Measurements from ENCODE around the gene GULP1.

GULP1 gene

GRCh38 chr2:188291617-188292347 is at the start of gene GULP1:
Gene GULP1, plus strand, starts transcription at chr2:188291874. Its CDS starts 185,829 bp downstream, at chr2:188477703.
- DNase-seq (ENCODE audit: extremely low spot score), result peak; percentile 30
- peak; percentile 23 for TF ChIP-seq CTCF (IDR thresholded peaks at IDR 0.05; ENCODE audit: control extremely low read depth, extremely low read depth, low read depth, missing control alignments)
- CTCF ChIA-PET, result interaction anchor here (1.2 to 2.4 kb wide), 2 partner anchors 8 to 11 kb away, joined by 3 to 6 read pairs; no protein-coding TSS in a partner anchor
- POLR2A ChIA-PET, result no interaction called here

- ChIA-PET CTCF (no interaction called here), POLR2A (no interaction called here)
- DNase-seq (ENCODE audit: extremely low spot score), result no peak
- no peak for TF ChIP-seq CTCF (IDR thresholded peaks at IDR 0.05; ENCODE audit: control extremely low read depth, extremely low read depth, low read depth, missing control alignments)
These were observed 48.3 kb upstream of the GULP1 start for GRCh38 chr2:188243381-188243780.

GRCh38 chr2:188244383-188244782 is 47.3 kb upstream of the GULP1 start:
- TF ChIP-seq CTCF (IDR thresholded peaks at IDR 0.05; ENCODE audit: control extremely low read depth, extremely low read depth, low read depth, missing control alignments), result no peak
- ChIA-PET CTCF (interaction anchor here (0.7 to 1.3 kb wide), 4 partner anchors 11 to 28 kb away, joined by 3 read pairs; no protein-coding TSS in a partner anchor), POLR2A (no interaction called here)
- no peak for DNase-seq (ENCODE audit: extremely low spot score)

GRCh38 chr2:188245230-188245629 is 46.4 kb upstream of the GULP1 start:
- no peak for TF ChIP-seq CTCF (IDR thresholded peaks at IDR 0.05; ENCODE audit: control extremely low read depth, extremely low read depth, low read depth, missing control alignments)
- ChIA-PET POLR2A (no interaction called here), CTCF (interaction anchor here (1.3 kb wide), 1 partner anchor 11 kb away, joined by 3 read pairs; no protein-coding TSS in a partner anchor)
- DNase-seq (ENCODE audit: extremely low spot score), result no peak

GRCh38 chr2:188248513-188248912 is 43.2 kb upstream of the GULP1 start:
- POLR2A ChIA-PET, result no interaction called here
- no peak for TF ChIP-seq CTCF (IDR thresholded peaks at IDR 0.05; ENCODE audit: control extremely low read depth, extremely low read depth, low read depth, missing control alignments)
- CTCF ChIA-PET, result interaction anchor here (1.0 kb wide), 1 partner anchor 10 kb away, joined by 3 read pairs; no protein-coding TSS in a partner anchor
- DNase-seq (ENCODE audit: extremely low spot score), result no peak

GRCh38 chr2:188251034-188251433 is 40.6 kb upstream of the GULP1 start:
- POLR2A ChIA-PET, result no interaction called here
- TF ChIP-seq CTCF (IDR thresholded peaks at IDR 0.05; ENCODE audit: control extremely low read depth, extremely low read depth, low read depth, missing control alignments), result no peak

More at GRCh38 chr2:188251034-188251433, 40.6 kb upstream of the GULP1 start:
- CTCF ChIA-PET, result no interaction called here
- DNase-seq (ENCODE audit: extremely low spot score), result no peak
